Prostate gland (tissue), 2 donors: Measurements from ENCODE around the gene FNDC3B. TPM values are rescaled to one million over a fixed set of nuclear protein-coding genes. Genes with fewer than 3 reads are reported as not detected.

ENCODE experiments used
- DNase-seq: peaks from one replicate; pipeline ENCODE4 v3.0.0-alpha.2; 2019; ENCODE audit warnings: low spot score
- H3K27ac ChIP-seq, 2 donors: fragments of 200-600 bp; sonication (generic); 2 replicates each; pipeline ENCODE4 v1.5.1; 2017 to 2019
- H3K27me3 ChIP-seq: fragments of 200-600 bp; sonication (generic); replicated peaks from 2 replicates; pipeline ENCODE4 v1.5.1; 2019; ENCODE audit not compliant: insufficient read depth
- H3K36me3 ChIP-seq, 2 donors: fragments of 200-600 bp; sonication (generic); 1 replicate in 1 of 2; 2 replicates in 1 of 2; pipeline versions ENCODE4 v1.5.1 to v1.8.1; 2017 to 2019
- H3K4me1 ChIP-seq: fragments of 200-600 bp; sonication (generic); replicated peaks from 2 replicates; pipeline ENCODE4 v1.5.1; 2019
- H3K4me3 ChIP-seq, 2 donors: fragments of 200-600 bp; sonication (generic); 2 replicates each; pipeline ENCODE4 v1.5.1; 2017 to 2019
- H3K9me3 ChIP-seq: fragments of 200-600 bp; sonication (generic); 2 replicates; pipeline ENCODE4 v1.5.1; 2017
- CTCF ChIP-seq, 4 experiments: fragments of 200-600 bp in 2 of 4; fragments of 450-650 bp in 2 of 4; sonication (generic) in 2 of 4; IDR thresholded peaks; 1 replicate in 3 of 4; 2 replicates in 1 of 4; pipeline ENCODE4 v1.5.1; 2016 to 2019; ENCODE audit warnings: antibody characterized with exemption in 4 of 4, mild to moderate bottlenecking in 2 of 4, moderate library complexity in 2 of 4
- POLR2A ChIP-seq: fragments of 450-650 bp; IDR thresholded peaks from one replicate; pipeline ENCODE4 v1.6.1; 2016; ENCODE audit warnings: antibody characterized with exemption, mild to moderate bottlenecking
- POLR2AphosphoS5 ChIP-seq: sonication (generic); formaldehyde crosslinking; IDR thresholded peaks from one replicate; pipeline ENCODE4 v1.6.1; 2017; ENCODE audit warnings: antibody characterized with exemption
- WGBS: methylation state at CpG from one replicate; pipeline ENCODE4 v1.1.5; 2018; 5-methylcytosine and 5-hydroxymethylcytosine counted together
- intact Hi-C: fragments of 100-400 bp; cut with DNase I; formaldehyde crosslinking; loops from one replicate; pipeline ENCODE4 v1.14.2; 2022
- total RNA-seq, 2 donors: library from RNA; depleted of rRNA; stranded (reverse); fragments of >200 nt; gene quantifications; one replicate each; pipeline ENCODE4 v1.1.0, GENCODE V29; 2016

Gene FNDC3B
- total RNA-seq, 2 donors from 2014 or later: 35.9 to 62.4 TPM

GRCh38 chr3:172283841-172284357 is 244.5 kb downstream of the FNDC3B start:
- 58% methylated on average over 5 of the region's 5 CpGs for WGBS
- no peak for TF ChIP-seq CTCF (IDR thresholded peaks at IDR 0.05)
- no peak for TF ChIP-seq POLR2AphosphoS5

GRCh38 chr3:172285844-172286243 is 246.5 kb downstream of the FNDC3B start:
- TF ChIP-seq CTCF (IDR thresholded peaks at IDR 0.05): no peak
- TF ChIP-seq POLR2A: no peak
- no peak for TF ChIP-seq POLR2AphosphoS5
- 85% methylated on average over 4 of the region's 4 CpGs for WGBS

More at GRCh38 chr3:172283841-172284357, 244.5 kb downstream of the FNDC3B start:
- H3K27me3 ChIP-seq: no peaks in the 10 kb centered on the region
- H3K4me1 ChIP-seq: no peaks in the 10 kb centered on the region
- H3K9me3 ChIP-seq: no peaks in the 10 kb centered on the region
- no peak overlapping the region for H3K27ac ChIP-seq
- DNase-seq: no peak
- no peak overlapping the region for H3K4me3 ChIP-seq
- intact Hi-C loops: no loop called here
- no peaks in the 10 kb centered on the region for H3K36me3 ChIP-seq

GRCh38 chr3:172286548-172287148 is 247.3 kb downstream of the FNDC3B start:
- Histone ChIP-seq H3K36me3 (no peaks in the 10 kb centered on the region), H3K27ac (no peak overlapping the region), H3K4me3 (no peak overlapping the region), H3K9me3 (no peaks in the 10 kb centered on the region), H3K27me3 (no peaks in the 10 kb centered on the region), H3K4me1 (no peaks in the 10 kb centered on the region)
- no peak for DNase-seq
- TF ChIP-seq POLR2A: no peak
- TF ChIP-seq POLR2AphosphoS5: no peak
- TF ChIP-seq CTCF (IDR thresholded peaks at IDR 0.05): no peak
- 76% methylated on average over 3 of the region's 3 CpGs for WGBS
- intact Hi-C loops: no loop called here

More at GRCh38 chr3:172285844-172286243, 246.5 kb downstream of the FNDC3B start:
- Histone ChIP-seq H3K27ac (no peak overlapping the region), H3K27me3 (no peaks in the 10 kb centered on the region), H3K4me1 (no peaks in the 10 kb centered on the region), H3K9me3 (no peaks in the 10 kb centered on the region), H3K36me3 (no peaks in the 10 kb centered on the region), H3K4me3 (no peak overlapping the region)
- intact Hi-C loops: no loop called here
- DNase-seq: no peak

GRCh38 chr3:172287937-172288477 is 248.6 kb downstream of the FNDC3B start:
- Histone ChIP-seq H3K9me3 (no peaks in the 10 kb centered on the region), H3K4me1 (no peaks in the 10 kb centered on the region), H3K4me3 (no peak overlapping the region), H3K36me3 (no peaks in the 10 kb centered on the region), H3K27me3 (no peaks in the 10 kb centered on the region), H3K27ac (no peak overlapping the region)
- intact Hi-C loops: no loop called here
- WGBS: 78% methylated on average over 4 of the region's 4 CpGs
- no peak for DNase-seq
- TF ChIP-seq POLR2A (no peak), POLR2AphosphoS5 (no peak), CTCF (IDR thresholded peaks at IDR 0.05) (no peak)

GRCh38 chr3:172288651-172289050 is 249.3 kb downstream of the FNDC3B start:
- H3K4me1 ChIP-seq: no peaks in the 10 kb centered on the region
- TF ChIP-seq CTCF (IDR thresholded peaks at IDR 0.05) (no peak), POLR2AphosphoS5 (no peak), POLR2A (no peak)
- no peaks in the 10 kb centered on the region for H3K36me3 ChIP-seq
- no peak overlapping the region for H3K27ac ChIP-seq
- 73% methylated on average over 4 of the region's 4 CpGs for WGBS
- no peaks in the 10 kb centered on the region for H3K9me3 ChIP-seq
- intact Hi-C loops: no loop called here
- H3K4me3 ChIP-seq: no peak overlapping the region
- no peaks in the 10 kb centered on the region for H3K27me3 ChIP-seq
- DNase-seq: no peak
